ENCODE results near the gene RANGAP1.

Gene RANGAP1

DNA sequence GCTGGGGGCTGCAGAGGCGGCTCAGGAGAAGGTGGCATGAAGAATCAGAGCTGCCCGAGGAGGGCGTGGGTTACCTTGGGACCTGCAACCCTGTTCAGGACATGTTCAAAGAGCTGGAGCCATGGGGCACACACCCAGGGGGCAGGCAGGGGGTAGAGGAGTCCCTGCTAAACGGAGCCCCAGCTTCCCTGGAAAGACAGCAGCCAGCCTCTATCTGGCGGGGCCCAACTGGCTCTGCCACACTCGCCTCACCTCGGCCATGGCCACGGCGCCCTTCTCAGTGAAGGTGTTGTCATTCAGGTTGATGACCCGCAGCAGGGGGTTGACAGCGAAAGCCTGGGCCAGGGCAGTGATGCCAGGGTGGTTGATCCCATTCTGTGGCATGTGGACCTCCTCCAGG is 28.3 kb downstream of the RANGAP1 start:
- DNase-seq (ENCODE audit: low read depth in 2 of 2) = no peak

DNA sequence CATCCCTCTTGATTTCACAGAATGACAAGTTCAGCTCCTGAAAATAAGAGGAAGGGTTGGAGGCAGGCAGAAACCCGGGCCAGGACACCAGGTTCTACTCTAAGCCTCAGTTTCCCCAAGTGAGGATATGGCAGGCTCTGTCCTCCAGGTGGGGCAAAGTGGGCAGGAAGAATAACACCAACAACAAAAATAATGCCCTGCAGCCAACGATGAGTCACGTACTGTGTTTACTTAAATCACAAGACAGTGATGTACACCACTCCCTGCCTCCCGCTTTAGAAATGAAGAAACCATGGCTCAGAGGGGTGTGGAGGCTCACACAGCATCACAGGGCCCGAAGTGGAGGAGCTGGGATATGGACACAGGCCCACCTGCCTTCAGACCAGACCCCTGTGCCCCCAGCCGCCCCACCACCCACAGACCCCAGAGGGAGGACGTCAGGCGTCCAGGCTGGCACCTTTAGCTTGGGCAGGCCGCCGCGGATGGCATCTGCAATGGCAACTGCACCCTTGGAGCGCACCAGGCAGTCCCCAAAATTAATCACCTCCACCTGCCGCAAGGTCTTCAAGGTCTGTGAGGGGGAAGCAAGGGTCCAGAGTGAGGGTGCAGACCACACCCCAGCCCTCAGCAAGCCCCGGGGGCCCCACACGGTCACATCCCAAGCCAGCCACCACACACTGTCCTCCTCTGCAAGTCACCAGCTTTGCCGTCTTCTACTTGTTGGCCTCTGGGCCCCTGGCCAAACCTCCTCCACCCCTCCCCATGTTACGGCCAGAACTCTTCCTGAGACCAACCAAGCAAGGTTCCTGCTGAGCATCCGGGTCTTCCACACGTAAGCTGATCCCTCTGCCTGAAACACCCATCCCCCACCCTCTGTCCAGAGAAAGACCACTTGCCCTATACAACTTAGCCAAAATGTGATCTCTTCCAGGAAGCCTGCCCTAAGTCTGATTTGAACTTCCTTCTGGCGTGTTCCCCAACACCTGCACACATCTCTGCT is 29.4 kb downstream of the RANGAP1 start:
- no peak for DNase-seq (ENCODE audit: low read depth in 2 of 2)

DNA sequence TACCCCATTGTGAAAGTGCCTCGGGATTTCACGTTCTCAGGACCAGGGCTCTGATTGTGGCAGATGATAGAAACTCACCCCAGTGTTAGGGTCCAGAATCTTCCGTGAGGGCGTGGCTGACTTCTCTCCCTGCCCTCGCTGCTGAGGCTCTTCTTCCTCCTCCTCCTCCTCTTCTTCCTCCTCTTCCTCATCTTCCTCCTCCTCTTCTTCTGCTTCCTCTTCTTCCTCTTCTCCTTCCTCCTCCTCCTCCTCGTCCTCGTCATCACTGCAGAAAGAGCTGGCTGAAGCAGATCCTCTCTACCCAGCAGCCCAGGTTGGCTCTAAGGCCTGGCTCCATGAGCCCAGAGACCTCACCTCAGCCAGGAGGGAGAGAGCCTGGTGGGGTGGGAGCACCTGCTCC is 31.8 kb downstream of the RANGAP1 start:
- no peak for DNase-seq (ENCODE audit: low read depth in 2 of 2)

- DNase-seq (ENCODE audit: low read depth in 2 of 2) = no peak
Observed at GRCh38 chr22:41252365-41252764, 33.6 kb downstream of the RANGAP1 start.

- DNase-seq (ENCODE audit: low read depth in 2 of 2) = no peak
Observed at GRCh38 chr22:41250127-41250526, 35.9 kb downstream of the RANGAP1 start.

- DNase-seq (ENCODE audit: low read depth in 2 of 2) = no peak
Observed at GRCh38 chr22:41249442-41249841, 36.5 kb downstream of the RANGAP1 start.

- DNase-seq (ENCODE audit: low read depth in 2 of 2) = no peak
Observed at GRCh38 chr22:41248758-41249157, 37.2 kb downstream of the RANGAP1 start.

GRCh38 chr22:41248314-41248713 is 37.7 kb downstream of the RANGAP1 start:
- no peak for DNase-seq (ENCODE audit: low read depth in 2 of 2)

DNA sequence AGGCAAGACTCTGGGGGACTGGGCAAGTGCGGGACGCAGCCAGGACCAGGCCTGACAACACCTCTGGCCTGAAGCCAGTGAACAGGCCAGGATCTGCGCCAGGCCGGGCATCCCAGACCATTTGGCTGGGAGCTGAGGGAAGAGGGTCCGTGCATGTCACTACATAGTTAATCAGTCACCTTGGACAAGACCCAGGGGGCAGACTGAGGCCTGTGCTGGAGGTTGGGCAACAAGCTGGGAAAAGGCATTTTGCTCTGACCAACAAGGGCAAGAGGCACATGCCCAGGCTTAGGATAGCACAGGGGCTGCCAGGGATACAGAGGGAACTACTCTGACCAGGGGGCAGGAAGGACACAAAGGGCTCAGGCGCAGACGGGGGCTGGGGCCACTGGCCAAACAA is 38.3 kb downstream of the RANGAP1 start:
- DNase-seq (ENCODE audit: low read depth in 2 of 2) = no peak

GRCh38 chr22:41245917-41246499 is 40.0 kb downstream of the RANGAP1 start:
- no peak for DNase-seq (ENCODE audit: low read depth in 2 of 2)

DNA sequence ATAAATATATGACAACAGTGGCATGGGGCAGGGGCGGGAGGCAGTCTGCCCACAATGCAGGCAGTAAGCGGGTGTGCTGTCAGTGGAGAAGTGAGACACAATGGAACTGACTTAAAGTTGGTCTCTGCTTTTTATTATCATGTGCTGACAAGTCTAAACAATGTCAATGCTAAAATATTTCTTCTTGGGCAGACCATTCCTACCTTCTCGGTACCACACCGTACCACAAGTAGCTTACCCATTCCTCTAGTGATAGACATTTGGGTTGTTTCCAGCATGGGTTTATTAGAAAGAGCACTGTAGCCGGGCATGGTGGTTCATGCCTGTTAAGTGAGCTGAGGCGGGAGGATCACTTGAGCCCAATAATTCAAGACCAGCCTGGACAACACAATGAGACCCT is 42.6 kb downstream of the RANGAP1 start:
- no peak for DNase-seq (ENCODE audit: low read depth in 2 of 2)

- no peak for DNase-seq (ENCODE audit: low read depth in 2 of 2)
Observed at GRCh38 chr22:41242396-41243117, 43.4 kb downstream of the RANGAP1 start.

GRCh38 chr22:41241133-41241676 is 44.8 kb downstream of the RANGAP1 start:
- no peak for DNase-seq (ENCODE audit: low read depth in 2 of 2)

DNA sequence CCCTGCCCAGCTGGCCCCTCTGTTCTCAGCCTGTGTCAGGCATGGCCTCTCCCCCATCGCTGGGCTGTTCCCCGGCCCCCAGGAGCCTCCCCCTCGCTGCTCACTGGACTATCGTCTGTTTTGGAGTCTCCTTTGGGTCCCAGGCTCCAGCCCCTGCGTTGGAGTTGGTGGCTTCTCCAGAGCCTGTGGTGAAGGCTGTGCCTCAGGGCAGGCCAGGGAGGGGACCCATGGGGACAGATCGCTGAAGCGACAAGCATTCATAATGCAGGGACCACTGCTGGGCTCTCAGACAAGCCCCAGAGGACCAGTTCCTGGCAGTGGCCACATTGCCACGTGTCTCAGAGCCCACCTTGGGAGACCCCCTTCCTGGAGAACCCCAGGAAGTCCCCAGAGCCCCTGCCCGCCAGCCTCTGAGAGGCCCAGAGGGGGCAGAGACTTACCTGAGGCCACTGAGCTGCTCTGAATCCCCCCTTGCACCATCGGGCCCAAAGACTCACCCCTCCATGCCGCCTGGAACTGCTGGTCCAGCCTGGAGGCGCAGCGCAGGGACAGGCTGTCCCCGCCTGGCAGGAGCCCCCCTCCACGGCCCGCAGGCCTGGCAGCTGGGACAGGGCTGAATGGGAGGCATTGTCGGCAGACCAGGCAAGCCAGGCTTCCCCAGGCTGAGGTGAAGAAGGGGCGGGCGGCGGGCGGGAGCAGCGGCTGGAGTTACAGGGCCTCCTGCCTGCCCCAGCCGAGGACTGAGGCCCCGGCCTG is 45.4 kb downstream of the RANGAP1 start, which contains the start of gene CHADL:
CHADL (minus strand) TSS at position 555 of the 756 bp plus-strand sequence; CDS start at position 505, 50 bp downstream.
- DNase-seq (ENCODE audit: low read depth in 2 of 2) = no peak

DNA sequence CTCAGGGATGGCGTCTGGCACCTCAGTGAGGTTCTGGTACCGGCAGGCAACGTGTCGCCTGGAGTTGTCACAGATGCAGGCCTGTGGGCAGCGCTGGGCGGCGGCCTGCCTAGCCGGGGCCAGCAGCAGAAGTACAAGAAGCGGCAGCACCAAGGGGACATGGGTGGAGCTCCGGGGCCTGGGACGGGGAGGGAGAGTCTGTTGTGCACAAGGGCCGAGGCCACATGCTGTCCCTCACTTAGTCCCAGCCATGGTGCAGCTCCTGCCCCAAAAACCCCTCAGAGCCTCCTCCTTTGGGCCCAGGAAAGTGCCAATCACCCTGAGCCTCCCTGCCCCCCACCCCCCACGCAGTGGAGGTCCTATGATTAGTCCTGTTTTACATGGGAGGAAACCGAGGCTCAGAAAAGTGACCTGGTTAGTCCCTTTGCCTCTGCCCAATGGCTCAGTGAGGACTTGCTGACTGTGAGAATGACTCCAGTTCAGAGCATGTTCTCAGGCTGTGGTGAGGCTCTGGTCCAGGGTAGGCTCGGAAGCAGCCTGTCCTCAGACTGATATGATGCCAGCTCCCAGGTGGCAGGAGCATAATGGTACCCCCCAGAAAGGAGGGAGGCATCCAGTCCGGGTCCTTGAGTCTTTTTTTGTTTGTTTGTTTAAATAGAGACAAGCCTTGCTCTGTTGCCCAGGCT is 46.4 kb downstream of the RANGAP1 start:
- DNase-seq (ENCODE audit: low read depth in 2 of 2) = no peak

DNA sequence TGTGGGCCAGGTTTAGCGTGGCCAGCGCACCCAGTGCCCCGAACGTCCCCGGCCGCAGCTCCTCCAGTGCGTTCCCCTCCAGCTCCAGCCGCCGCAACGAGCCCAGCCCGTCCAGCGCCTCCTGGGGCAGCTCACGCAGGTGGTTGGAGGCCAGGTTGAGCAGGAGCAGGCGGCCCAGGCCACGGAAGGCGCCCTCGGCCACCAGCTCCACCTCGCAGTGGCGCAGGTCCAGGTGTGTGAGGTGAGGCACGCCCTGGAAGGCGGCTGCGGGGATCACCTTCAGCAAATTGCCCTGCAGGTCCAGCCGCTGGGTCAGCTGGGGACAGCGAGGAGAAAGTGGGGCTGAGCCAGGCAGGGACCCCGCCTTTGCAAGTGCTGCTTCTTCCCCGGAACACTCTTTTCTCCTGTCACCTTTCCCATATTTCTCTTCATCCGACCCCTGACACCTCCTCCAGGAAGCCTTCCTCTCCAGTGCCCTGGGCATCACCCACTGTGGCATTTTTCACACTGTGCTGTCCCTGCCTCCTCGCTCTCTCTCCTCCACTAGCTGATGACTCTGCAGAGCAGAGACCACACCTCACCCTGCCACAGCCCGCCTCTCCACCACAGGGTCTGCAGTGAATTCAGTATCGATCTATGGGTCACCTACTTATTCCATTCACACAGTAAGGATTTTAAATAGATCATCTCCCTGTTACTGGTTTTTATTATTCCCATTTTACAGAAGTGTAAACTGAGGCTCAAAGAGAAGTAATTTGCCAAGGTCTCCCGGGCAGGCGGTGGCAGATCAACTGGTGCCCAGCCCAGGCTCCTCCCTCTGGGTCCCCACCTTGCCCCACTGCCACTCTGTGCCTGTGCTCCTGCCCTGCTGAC is 47.2 kb downstream of the RANGAP1 start:
- DNase-seq (ENCODE audit: low read depth in 2 of 2) = no peak

GRCh38 chr22:41237707-41238569 is 48.0 kb downstream of the RANGAP1 start:
- peak; percentile 74 to 75 for DNase-seq (ENCODE audit: low read depth in 2 of 2)

GRCh38 chr22:41237036-41237706 is 48.8 kb downstream of the RANGAP1 start:
- no peak for DNase-seq (ENCODE audit: low read depth in 2 of 2)

Measured in stimulated activated CD4-positive, alpha-beta T cell treated with anti-CD3 and anti-CD28 coated beads, Interleukin-15, amount 100 ng/mL, for 48 hours (primary cell).